ENCODE results near the gene RET. TPM values are rescaled to one million over a fixed set of nuclear protein-coding genes. Genes with fewer than 3 reads are reported as not detected.

Gene RET
- total and polyA plus RNA-seq, 2 of the 8 experiments (the other 6 are each of a cell fraction or from before 2014, with no cell fraction given) = 6.7 to 8.4 TPM

DNA sequence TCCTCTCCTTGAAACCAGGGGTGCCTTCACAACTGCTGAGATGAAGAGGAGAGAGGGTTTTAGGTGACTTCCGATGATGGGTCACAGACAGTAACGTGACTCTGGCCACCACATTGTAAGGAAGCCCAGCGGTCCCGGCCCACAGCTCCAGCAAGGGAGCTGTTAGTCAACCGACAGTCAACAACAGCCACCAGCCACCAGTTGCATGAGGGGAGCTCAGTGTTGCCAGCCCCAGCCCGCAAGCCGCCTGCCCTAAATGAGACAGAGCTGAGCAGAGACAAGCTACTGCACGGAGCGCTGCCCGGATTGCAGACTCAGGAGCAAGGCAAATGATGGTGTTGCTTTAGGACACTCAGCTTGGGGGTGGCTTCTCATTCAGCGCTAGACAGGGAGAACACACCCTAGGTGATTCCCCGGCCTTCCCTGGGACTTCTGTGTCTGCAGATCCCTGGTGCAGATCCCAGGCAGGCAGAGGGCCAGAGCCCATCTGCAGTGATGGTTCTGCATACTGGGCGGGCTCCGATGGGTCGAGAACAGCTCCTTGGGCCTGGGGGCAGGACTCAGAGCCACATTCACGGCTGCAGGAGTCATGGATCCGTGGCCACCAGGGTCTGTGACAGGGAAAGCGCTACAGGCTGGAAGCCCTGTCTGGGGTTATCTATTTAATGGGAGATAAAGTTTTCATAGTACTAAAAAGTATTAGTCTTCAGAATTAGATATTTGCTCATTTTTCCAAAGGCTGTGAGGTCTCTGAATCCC lies 14.3 kb upstream of the RET start (continued):
- TF ChIP-seq RAD21 (IDR thresholded peaks at IDR 0.05 in 1 of 2, conservative IDR thresholded peaks at IDR 0.05 in 1 of 2; ENCODE audit: low read depth in 2 of 2, low read length in 2 of 2) (no peak), BRCA1 (IDR thresholded peaks at IDR 0.05; ENCODE audit: low read depth, low read length) (no peak), ASH2L (IDR thresholded peaks at IDR 0.05; ENCODE audit: low read length) (no peak)

Measured in H1 (cell line).